Measurements from ENCODE around the gene CREM. TPM values are rescaled to one million over a fixed set of nuclear protein-coding genes. Genes with fewer than 3 reads are reported as not detected.

CREM gene
- total and polyA plus RNA-seq, 10 of the 15 experiments (the other 5 are each of a cell fraction or from before 2014, with no cell fraction given), result 51.3 to 115 (median 70.6) TPM

- Histone ChIP-seq H3K9ac (ENCODE audit: control insufficient read depth, insufficient read depth, low read length) (no peak overlapping the region), H3K4me2 (ENCODE audit: control insufficient read depth, insufficient read depth) (no peak overlapping the region), H3K79me2 (ENCODE audit: control insufficient read depth, insufficient read depth, low read length) (no peaks in the 10 kb centered on the region), H3K9me3 (replicated peaks; ENCODE audit: control insufficient read depth, insufficient read depth, low read length) (no peaks in the 10 kb centered on the region), H3K4me1 (ENCODE audit: control insufficient read depth, insufficient read depth, low read length) (no peaks in the 10 kb centered on the region), H3K4me3 (no peak overlapping the region), H3K27me3 (replicated peaks in 1 of 2; ENCODE audit: control insufficient read depth in 2 of 2, insufficient read depth in 2 of 2, low read length in 1 of 2) (no peaks in the 10 kb centered on the region), H3K36me3 (ENCODE audit: control insufficient read depth in 2 of 2, insufficient read depth in 2 of 2, low read length in 1 of 2) (no peaks in the 10 kb centered on the region), H3K27ac (ENCODE audit: control insufficient read depth, insufficient read depth) (no peak overlapping the region), H4K20me1 (ENCODE audit: control insufficient read depth, insufficient read depth) (no peaks in the 10 kb centered on the region), H2AFZ (ENCODE audit: control insufficient read depth, low read depth, low read length) (no peak overlapping the region)
- in situ Hi-C loops (cut with MboI) (loop anchor here (25.0 kb wide), 1 partner anchor 1656 kb away; no protein-coding TSS in a partner anchor), intact Hi-C loops (cut with micrococcal nuclease; ENCODE audit: unreplicated experiment) (no loop called here)
- ChIA-PET SMC1A (ENCODE audit: uncharacterized antibody, unreplicated experiment) (no interaction called here), POLR2A (no interaction called here), RAD21 (ENCODE audit: unreplicated experiment) (no interaction called here), CTCF (no interaction called here)
- ATAC-seq (no peak), DNase-seq (ENCODE audit: low read depth, low spot score) (no peak), FAIRE-seq (no peak)
- BruUV-seq (replicated peaks), result no TSS peak
- 50% methylated on average over 4 of the region's 4 CpGs for WGBS (ENCODE audit: insufficient coverage, insufficient replicate concordance, low lambda C conversion rate, missing lambda C conversion rate)
- no peak for TF ChIP-seq BRCA1 (IDR thresholded peaks at IDR 0.05; ENCODE audit: low read depth, low read length)
- no peak for TF ChIP-seq MLLT1 (IDR thresholded peaks at IDR 0.05)
- TF ChIP-seq SUPT20H (IDR thresholded peaks at IDR 0.05; ENCODE audit: borderline replicate concordance, control insufficient read depth, low read depth, low read length), result no peak
- TF ChIP-seq USF2 (IDR thresholded peaks at IDR 0.05; ENCODE audit: borderline replicate concordance, low read depth, low read length), result no peak
- TF ChIP-seq HDGF (IDR thresholded peaks at IDR 0.05), result no peak
- TF ChIP-seq ZNF622 (IDR thresholded peaks at IDR 0.05), result no peak
- TF ChIP-seq MTA3 (IDR thresholded peaks at IDR 0.05; ENCODE audit: borderline replicate concordance, low read length), result no peak
- TF ChIP-seq IRF4 (IDR thresholded peaks at IDR 0.05; ENCODE audit: low read depth, low read length), result no peak
- no peak for TF ChIP-seq HCFC1 (IDR thresholded peaks at IDR 0.05; ENCODE audit: low read length)
- TF ChIP-seq CUX1 (IDR thresholded peaks at IDR 0.05; ENCODE audit: insufficient replicate concordance, low read depth, low read length), result no peak
- no peak for TF ChIP-seq CBX3 (IDR thresholded peaks at IDR 0.05; ENCODE audit: borderline replicate concordance, low read depth)
- TF ChIP-seq ZBTB33 (IDR thresholded peaks at IDR 0.05), result no peak
- TF ChIP-seq POLR2A (IDR thresholded peaks at IDR 0.05; ENCODE audit: low read depth, low read length), result no peak
Observed at GRCh38 chr10:35231646-35232045, 105.0 kb downstream of the CREM start.

Data from GM12878 (cell line).